Stimulated activated CD8-positive, alpha-beta memory T cell treated with anti-CD3 and anti-CD28 coated beads, Interleukin-12 subunit alpha, Interleukin-12 subunit beta, amount 100 ng/mL, for 4 hours (primary cell): ENCODE results near the gene SDHAF2.
A peak's percentile ranks its signal among the peaks of the same experiment; 100 is the strongest.
"Not testable (repeated sequence)": the region's sequence is repeated elsewhere in the genome, so short reads cannot be mapped to it uniquely, and the experiment has no call there.

Experiments
- DNase-seq: peaks from one replicate; pipeline ENCODE4 v3.0.0-alpha.2; 2020; ENCODE audit warnings: low read depth

Gene SDHAF2

DNA sequence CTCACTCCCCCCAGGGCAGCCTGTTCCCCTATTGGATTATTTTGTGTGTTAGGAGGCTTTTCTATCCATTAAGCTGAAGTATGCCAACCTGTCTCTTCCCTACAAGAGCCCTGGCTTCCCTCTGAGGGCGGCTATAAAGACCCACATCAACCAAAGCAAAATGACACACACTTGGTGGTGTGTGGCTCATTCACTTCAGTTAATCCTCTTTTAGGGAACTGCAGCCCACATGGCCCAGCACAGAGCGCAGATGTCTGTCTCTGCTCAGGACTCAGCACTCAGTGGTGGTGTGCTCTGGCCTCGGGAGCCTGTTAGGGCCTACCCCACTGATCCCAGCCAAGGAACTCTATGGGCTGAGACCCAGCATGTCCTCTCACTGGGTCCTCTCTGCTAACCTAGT lies 46.4 kb downstream of the SDHAF2 start:
- no peak for DNase-seq

GRCh38 chr11:61477126-61477525 lies 47.2 kb downstream of the SDHAF2 start:
- no peak for DNase-seq

GRCh38 chr11:61477727-61478148 lies 47.8 kb downstream of the SDHAF2 start:
- DNase-seq: peak; percentile 25

DNA sequence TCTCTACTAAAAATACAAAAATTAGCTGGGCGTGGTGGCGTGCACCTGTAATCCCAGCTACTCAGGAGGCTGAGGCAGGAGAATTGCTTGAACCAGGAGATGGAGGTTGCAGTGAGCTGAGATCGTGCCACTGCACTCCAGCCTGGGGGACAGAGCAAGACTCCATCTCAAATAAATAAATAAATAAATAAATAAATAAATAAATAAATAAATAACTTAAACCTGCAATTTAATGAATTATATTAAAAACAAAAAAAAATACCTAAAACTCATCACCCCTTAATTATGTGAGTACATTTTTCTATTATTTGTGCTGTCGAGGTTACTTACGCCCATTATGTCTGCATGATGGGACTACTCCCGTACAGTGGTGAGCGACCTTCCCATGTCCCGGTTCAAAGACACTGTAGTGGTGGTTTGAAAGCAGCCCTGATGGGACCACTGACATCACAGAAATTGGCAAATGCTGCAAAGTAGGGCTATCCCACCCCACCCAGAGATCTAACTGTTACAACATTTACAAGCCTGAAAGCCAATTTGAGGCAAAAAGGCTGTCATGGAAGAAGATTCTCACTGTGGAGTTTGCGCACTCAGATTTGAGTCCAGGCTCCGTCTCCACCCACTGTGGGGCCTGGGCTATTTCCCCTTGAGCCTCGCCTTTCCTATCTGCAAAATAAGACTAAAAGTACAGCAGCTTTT lies 49.6 kb downstream of the SDHAF2 start:
- not testable (repeated sequence) for DNase-seq

DNA sequence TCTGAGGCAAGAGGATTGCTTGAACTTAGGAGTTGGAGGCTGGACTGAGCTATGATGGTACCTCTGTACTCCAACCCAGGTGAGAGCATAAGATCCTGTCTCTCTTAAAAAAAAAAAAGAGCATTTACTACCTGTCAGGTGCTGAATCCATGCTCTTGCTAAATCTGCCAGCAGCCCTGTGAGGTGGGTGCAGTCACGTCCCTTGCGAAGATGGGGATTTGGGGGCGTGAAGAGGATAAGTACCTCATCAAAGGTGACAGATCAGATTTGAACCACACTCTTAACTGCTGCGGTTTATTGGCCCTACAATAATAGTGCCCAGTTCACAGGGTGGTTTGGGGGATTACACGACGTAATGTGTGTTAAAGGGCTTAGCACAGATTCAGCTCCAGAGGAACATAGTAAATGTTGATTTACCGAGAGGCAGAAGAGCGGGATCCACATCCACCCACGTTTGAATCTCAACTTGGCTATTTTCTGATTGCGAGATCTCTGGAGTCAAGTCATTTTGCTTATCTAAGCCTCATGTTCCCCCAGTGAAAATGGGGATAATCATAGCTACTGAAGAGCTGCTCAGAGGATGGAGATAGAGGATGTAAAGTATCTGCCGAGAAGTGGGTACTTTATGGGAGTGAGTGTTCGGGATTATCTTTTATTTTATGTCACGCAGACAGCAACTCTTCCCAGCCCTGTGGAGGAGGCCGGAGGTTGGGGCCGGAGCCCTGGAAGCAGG lies 50.5 kb downstream of the SDHAF2 start:
- no peak for DNase-seq

DNA sequence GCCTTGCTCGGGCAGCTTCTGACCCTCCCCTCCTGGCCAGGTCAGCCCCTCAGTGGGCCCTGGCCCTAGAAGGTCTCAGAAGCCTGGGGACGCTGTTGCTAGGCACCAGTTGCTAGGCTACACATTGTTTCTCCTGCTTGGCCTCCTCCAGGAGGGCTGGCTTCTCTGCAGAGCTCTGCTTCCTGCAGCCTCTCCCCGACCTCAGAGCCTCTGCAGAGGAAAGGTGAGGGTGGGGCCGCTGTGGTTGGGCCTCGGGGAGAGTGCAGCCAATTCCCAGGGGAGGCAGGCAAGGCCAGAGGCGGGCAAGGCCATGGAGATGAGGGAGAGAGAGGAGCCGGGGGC lies 51.0 kb downstream of the SDHAF2 start:
- no peak for DNase-seq

DNA sequence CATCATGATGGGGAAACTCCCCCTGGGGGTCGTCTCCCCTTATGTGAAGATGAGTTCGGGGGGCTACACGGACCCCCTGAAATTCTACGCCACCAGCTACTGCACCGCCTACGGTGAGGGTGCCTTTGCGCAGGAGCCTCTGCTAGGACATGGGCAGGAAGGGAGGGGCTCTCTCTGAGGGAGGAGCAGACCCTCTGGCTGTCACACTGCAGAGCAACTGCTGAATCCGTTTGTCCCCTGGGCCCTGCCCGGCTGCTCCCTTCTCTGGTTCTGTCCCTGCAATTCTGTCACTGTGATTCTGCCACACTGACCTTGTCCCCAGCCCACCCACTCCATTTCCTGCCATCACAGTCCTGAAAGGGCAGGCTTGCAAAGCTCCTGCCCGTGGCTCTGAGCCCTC lies 51.9 kb downstream of the SDHAF2 start:
- DNase-seq: no peak

DNA sequence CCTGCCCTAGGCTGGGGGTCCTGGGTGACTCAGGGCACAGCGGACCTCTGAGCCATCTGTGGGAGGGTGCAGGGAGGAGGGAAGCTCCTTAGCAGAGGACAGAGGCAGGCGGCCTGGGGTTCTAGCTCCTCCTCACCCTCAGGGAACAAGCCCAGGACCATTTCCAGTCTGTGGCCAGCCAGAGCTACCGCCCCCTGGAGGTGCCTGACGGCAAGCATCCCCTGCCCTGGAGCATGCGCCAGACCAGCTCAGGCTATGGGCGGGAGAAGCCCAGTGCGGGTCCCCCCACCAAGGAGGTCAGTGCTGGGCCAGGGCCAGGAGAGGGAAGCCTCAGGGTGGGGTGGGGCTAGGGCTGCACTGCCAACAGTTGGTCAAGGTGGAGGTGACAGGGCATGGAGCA lies 52.6 kb downstream of the SDHAF2 start:
- no peak for DNase-seq

DNA sequence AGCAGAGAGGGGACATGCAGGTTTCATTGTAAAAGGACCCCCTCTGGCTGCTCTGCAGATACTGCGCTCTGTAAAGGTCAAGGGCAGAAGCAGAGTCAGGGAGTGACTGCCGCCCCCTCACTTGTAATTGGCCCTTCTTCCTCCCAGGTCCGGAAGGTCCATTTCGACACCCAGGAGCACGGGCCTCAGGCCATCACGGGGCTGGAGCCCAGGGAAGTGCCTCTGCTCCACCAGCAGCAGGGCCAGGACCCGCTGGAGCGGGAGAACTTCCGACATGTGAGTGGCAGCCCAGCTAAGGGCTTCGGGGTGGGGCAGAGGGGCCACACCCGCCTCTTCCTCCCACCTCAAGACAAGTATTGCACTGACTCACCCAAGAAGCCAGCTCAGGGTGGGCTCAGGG lies 54.6 kb downstream of the SDHAF2 start:
- DNase-seq: no peak

GRCh38 chr11:61485080-61485479 lies 55.2 kb downstream of the SDHAF2 start:
- DNase-seq: no peak

DNA sequence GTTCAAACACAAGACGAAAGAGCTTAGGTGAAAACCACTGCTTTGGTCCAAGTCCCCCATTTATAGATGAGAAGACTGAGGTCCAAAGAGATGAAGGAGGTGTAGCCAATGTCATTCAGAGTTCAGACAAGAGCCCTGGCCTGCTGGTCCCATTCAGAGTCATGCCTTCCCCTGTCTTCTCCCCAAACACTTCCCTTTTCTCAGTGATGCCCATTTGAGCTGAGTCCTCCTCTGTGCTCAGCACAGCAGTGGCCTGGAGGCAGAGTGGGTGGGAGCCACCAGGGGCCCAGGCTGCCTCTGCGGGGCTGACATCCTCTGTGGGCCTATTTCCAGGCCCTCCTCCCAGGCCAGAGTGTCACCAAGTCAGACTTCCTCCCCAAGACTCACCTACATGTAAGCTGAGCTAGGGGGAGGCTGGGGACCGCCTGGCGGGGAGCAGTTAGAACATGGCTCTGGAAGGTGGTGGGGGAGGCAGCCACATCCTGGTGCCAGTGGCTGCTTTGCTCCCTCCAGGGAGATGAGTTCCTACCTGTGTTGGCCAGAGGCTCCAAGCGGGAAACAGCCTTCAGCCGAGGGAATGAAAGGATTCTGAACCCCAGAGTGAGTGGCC lies 56.2 kb downstream of the SDHAF2 start:
- DNase-seq: no peak

DNA sequence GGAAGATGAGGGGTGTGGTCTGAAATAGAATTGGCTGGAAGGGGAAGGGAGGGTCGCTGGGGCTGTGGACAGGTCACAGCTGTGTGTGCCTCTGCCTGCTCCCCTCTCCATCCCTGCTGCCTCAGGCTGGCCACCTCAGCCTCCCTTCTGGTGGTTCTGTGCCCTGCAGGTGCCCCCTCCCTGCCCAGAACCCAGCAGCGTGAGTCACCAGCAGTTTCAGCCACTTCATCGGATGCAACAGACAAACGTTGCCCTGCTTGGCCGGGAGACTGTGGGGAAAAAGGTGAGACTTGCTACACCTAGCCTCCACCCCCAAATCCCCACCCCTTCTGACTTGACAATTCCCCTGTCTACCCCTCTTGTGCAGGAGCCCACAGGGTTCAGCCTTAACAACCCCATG lies 56.9 kb downstream of the SDHAF2 start:
- DNase-seq: no peak

- DNase-seq: no peak
Observed at GRCh38 chr11:61487342-61488025, 57.6 kb downstream of the SDHAF2 start.

- DNase-seq: no peak
Observed at GRCh38 chr11:61488651-61489291, 58.8 kb downstream of the SDHAF2 start.

GRCh38 chr11:61489833-61490721 lies 60.2 kb downstream of the SDHAF2 start:
- DNase-seq: no peak

- DNase-seq: no peak
Observed at GRCh38 chr11:61491736-61492395, 61.9 kb downstream of the SDHAF2 start.

DNA sequence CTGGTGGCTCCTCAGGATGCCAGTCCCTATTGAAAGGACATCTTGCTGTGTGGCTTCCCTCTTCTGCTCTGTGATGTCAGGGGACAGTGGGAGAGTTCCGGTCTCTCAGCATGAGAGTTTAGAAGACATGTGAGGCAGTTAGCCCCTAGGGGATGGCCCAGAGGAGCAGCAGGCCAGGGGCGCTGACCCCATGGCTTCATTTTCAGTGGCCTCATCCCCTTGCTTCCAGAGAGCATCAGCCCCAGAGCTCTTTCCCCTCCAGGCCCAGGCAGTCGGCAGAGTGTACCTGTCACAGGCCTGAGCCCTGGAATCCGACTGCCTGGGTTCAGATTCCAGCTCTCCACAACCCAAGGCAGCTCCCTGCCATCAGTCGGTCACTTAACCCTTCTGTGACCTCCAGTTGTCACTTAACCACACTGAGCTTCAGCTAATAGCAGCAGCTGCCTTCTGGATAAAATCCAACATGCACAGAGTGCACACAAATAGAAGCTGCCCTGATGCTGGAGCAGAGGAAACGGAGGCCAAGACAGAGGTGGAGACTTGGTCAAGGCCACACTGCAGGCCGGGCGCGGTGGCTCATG lies 64.5 kb downstream of the SDHAF2 start:
- DNase-seq: no peak

GRCh38 chr11:61495801-61496601 lies 66.1 kb downstream of the SDHAF2 start:
- no peak for DNase-seq
